CD4-positive, CD25-positive, alpha-beta regulatory T cell (primary cell): ENCODE results near the gene SLC25A14. TPM values are rescaled to one million over a fixed set of nuclear protein-coding genes. Genes with fewer than 3 reads are reported as not detected.

Source experiments
- ATAC-seq, 2 donors: fragments of 150-1000 bp; cut with Tn5 transposase; one replicate each; pipeline ENCODE4 v1.10.0; 2021; ENCODE audit warnings: low read depth in 2 of 2, moderate number of reproducible peaks in 2 of 2, moderate library complexity in 1 of 2
- DNase-seq, 3 donors: peaks; one replicate each; pipeline versions ENCODE4 v3.0.0 to v3.0.0-alpha.2; 2012 to 2022; ENCODE audit warnings: mixed read lengths in 1 of 3
- H3K27ac ChIP-seq: one replicate; pipeline ENCODE4 v1.7.0; 2013; ENCODE audit warnings: mild to moderate bottlenecking, low read length; ENCODE audit not compliant: insufficient read depth, poor library complexity, severe bottlenecking
- H3K27me3 ChIP-seq: one replicate; pipeline ENCODE4 v1.7.0; 2013; ENCODE audit warnings: low read length; ENCODE audit not compliant: control insufficient read depth, insufficient read depth
- H3K36me3 ChIP-seq: one replicate; pipeline ENCODE4 v1.7.0; 2013; ENCODE audit warnings: mild to moderate bottlenecking, low read length, moderate library complexity; ENCODE audit not compliant: control insufficient read depth, insufficient read depth
- H3K4me1 ChIP-seq: 2 replicates; pipeline ENCODE4 v1.7.0; 2013; ENCODE audit warnings: mild to moderate bottlenecking, low read length; ENCODE audit not compliant: insufficient read depth, control insufficient read depth, poor library complexity, severe bottlenecking
- H3K4me3 ChIP-seq: one replicate; pipeline ENCODE4 v1.7.0; 2013; ENCODE audit warnings: low read depth, mild to moderate bottlenecking, low read length, moderate library complexity
- H3K9me3 ChIP-seq, 2 experiments: 1 replicate in 1 of 2; 2 replicates in 1 of 2; pipeline ENCODE4 v1.7.0; 2013; ENCODE audit warnings: low read length in 2 of 2, mild to moderate bottlenecking in 1 of 2, moderate library complexity in 1 of 2; ENCODE audit not compliant: control insufficient read depth in 2 of 2
- H3K27ac Mint-ChIP-seq, 3 donors: one replicate each; pipeline ENCODE4 v1.8.0; 2020 to 2022; ENCODE audit warnings: mild to moderate bottlenecking in 3 of 3, mixed read lengths in 3 of 3, moderate library complexity in 2 of 3
- H3K27me3 Mint-ChIP-seq: one replicate; pipeline ENCODE4 v1.8.0; 2022; ENCODE audit warnings: mild to moderate bottlenecking, mixed read lengths
- H3K36me3 Mint-ChIP-seq: one replicate; pipeline ENCODE4 v1.8.0; 2020; ENCODE audit warnings: mixed read lengths
- H3K4me1 Mint-ChIP-seq, 4 donors: one replicate each; pipeline ENCODE4 v1.8.0; 2020 to 2022; ENCODE audit warnings: mixed read lengths in 4 of 4, mild to moderate bottlenecking in 1 of 4
- H3K4me3 Mint-ChIP-seq, 4 donors: one replicate each; pipeline ENCODE4 v1.8.0; 2020 to 2022; ENCODE audit warnings: mild to moderate bottlenecking in 4 of 4, mixed read lengths in 4 of 4, moderate library complexity in 3 of 4
- H3K9me3 Mint-ChIP-seq, 7 donors: one replicate each; pipeline ENCODE4 v1.8.0; 2020 to 2022; ENCODE audit warnings: mixed read lengths in 7 of 7, mild to moderate bottlenecking in 3 of 7, moderate library complexity in 2 of 7
- polyA plus RNA-seq, 4 donors: library from polyadenylated mRNA; unstranded; fragments of 300-500 nt; fragmentation: Illumina TruSeq; gene quantifications; one replicate each; pipeline ENCODE4 v1.2.3, GENCODE V29; 2021
- total RNA-seq: library from RNA; stranded (reverse); gene quantifications from one replicate; pipeline ENCODE4 v1.2.3, GENCODE V29; 2022

SLC25A14 gene
- total and polyA plus RNA-seq, 5 donors from 2014 or later, result 7.6 to 14.9 (median 8.7) TPM

DNA sequence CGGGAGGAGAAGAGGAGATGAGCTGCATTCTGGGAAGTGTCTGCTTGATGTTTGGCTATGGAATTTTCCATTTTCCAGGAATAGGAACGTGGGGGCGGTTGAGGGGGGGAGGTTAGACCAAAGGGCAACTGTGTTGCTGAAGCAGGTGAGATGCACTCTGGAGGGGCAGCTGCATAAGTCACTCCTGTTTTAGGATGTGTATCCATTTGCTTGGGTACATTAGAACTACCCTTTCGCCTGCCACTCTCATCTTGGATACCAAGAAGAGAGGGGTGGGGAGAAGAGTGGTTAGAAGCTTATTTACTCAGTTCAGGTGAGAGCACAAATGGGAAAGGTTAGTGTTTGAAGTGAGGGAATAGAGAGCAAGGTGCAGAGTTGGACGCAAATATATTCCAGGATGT, 46.7 kb downstream of the SLC25A14 start:
- no peaks in the 10 kb centered on the region for H3K4me1 Mint-ChIP-seq
- no peak overlapping the region for H3K4me3 ChIP-seq

DNA sequence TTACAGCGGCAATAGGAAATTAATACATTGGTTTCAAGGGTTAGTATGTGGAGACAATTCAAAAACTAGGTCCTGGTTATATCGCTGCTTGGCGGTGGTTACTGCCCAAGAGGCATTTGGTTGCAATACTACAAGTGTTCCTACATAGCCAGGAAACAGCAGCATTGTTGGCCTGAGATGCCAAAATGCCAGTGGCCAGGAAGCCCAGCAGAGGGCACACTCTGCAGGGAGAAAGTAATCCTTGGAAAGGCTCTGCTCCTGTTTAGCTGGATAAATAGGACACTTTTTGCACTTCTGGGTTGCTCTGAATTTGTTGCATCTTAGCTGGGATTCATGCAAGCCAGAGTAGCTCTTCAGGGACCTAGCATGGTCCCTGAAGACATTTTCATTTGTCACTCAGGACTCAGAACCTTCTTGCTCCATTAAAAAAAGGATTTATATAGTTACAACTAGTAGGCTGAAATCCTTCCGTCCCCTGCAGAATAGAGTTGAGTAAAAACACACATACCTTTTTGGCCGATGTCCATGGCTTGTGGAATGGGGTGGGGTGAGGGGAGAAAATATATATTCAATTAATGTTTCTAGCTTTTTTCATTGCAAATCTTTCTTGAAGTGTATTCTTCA, 53.8 kb downstream of the SLC25A14 start:
- ATAC-seq, result no peak
- H3K4me1 Mint-ChIP-seq, result no peaks in the 10 kb centered on the region

More for the DNA sequence above, 46.7 kb downstream of the SLC25A14 start:
- H3K36me3 Mint-ChIP-seq, result no peaks in the 10 kb centered on the region
- H3K4me1 ChIP-seq, result no peaks in the 10 kb centered on the region
- DNase-seq, result no peak
- no peaks in the 10 kb centered on the region for H3K27me3 ChIP-seq
- H3K4me3 Mint-ChIP-seq, result no peak overlapping the region
- no peaks in the 10 kb centered on the region for H3K36me3 ChIP-seq
- H3K9me3 ChIP-seq, result no peaks in the 10 kb centered on the region
- peaks cover 9% of the 10 kb centered on the region for H3K27me3 Mint-ChIP-seq
- H3K9me3 Mint-ChIP-seq, result peaks cover 0 to 3% (median 0%) of the 10 kb centered on the region in 7 donors
- ATAC-seq, result no peak
- no peak overlapping the region for H3K27ac Mint-ChIP-seq
- H3K27ac ChIP-seq, result no peak overlapping the region

DNA sequence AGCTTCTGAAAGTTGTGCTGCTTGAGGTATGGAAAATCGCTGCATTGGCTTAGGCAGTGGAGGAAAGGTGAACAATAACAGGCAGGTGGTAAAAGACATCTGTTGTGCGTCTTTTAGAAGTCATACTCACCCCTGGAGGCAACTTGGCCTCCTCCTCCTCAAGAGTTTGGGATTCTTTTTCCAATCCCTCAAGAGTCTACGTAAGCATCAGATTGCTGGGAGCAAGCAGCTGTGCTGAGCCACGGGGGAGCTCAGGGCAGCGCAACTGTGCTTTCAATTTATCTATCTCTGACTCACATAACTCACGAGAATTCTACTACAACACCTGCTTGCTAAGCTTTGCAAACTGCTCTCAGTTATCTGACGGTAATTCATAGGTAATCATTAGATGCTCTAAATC, 55.6 kb downstream of the SLC25A14 start:
- H3K27me3 ChIP-seq, result peaks cover 7% of the 10 kb centered on the region
- Mint-ChIP-seq H3K4me3 (no peak overlapping the region), H3K27me3 (peaks cover 16% of the 10 kb centered on the region), H3K27ac (no peak overlapping the region), H3K36me3 (no peaks in the 10 kb centered on the region), H3K4me1 (no peaks in the 10 kb centered on the region), H3K9me3 (peaks cover 0 to 2% (median 0%) of the 10 kb centered on the region in 7 donors)
- no peak for DNase-seq
- H3K9me3 ChIP-seq, result no peaks in the 10 kb centered on the region
- no peaks in the 10 kb centered on the region for H3K4me1 ChIP-seq
- no peaks in the 10 kb centered on the region for H3K36me3 ChIP-seq
- ATAC-seq, result no peak
- H3K4me3 ChIP-seq, result no peak overlapping the region
- no peak overlapping the region for H3K27ac ChIP-seq

More for the DNA sequence above, 53.8 kb downstream of the SLC25A14 start:
- peaks cover 7% of the 10 kb centered on the region for H3K27me3 ChIP-seq
- H3K27ac ChIP-seq, result no peak overlapping the region
- H3K36me3 ChIP-seq, result no peaks in the 10 kb centered on the region
- DNase-seq, result no peak
- peaks cover 0 to 2% (median 0%) of the 10 kb centered on the region in 7 donors for H3K9me3 Mint-ChIP-seq
- no peak overlapping the region for H3K4me3 ChIP-seq
- H3K27ac Mint-ChIP-seq, result no peak overlapping the region
- H3K36me3 Mint-ChIP-seq, result no peaks in the 10 kb centered on the region
- peaks cover 21% of the 10 kb centered on the region for H3K27me3 Mint-ChIP-seq
- no peaks in the 10 kb centered on the region for H3K4me1 ChIP-seq
- H3K4me3 Mint-ChIP-seq, result no peak overlapping the region
- H3K9me3 ChIP-seq, result no peaks in the 10 kb centered on the region

- no peaks in the 10 kb centered on the region for H3K9me3 ChIP-seq
- peak within 1 kb of the TSS; percentile 91 to 95 (median 92) for H3K27ac Mint-ChIP-seq
- ATAC-seq (peak; percentile 79 to 88), DNase-seq (peak; percentile 72 to 82 (median 73))
- peaks cover 5% of the 10 kb centered on the region for H3K4me1 ChIP-seq
- peak within 1 kb of the TSS; percentile 86 to 96 (median 91) for H3K4me3 Mint-ChIP-seq
- peaks cover 0 to 33% (median 11%) of the 10 kb centered on the region in 4 donors for H3K4me1 Mint-ChIP-seq
- H3K36me3 Mint-ChIP-seq, result peaks cover 3% of the 10 kb centered on the region
- H3K27me3 Mint-ChIP-seq, result no peaks in the 10 kb centered on the region
- peaks cover 3% of the 10 kb centered on the region for H3K27me3 ChIP-seq
- H3K27ac ChIP-seq, result peak within 1 kb of the TSS; percentile 69
- no peaks in the 10 kb centered on the region for H3K9me3 Mint-ChIP-seq
- peak within 1 kb of the TSS; percentile 97 for H3K4me3 ChIP-seq
- peaks cover 8% of the 10 kb centered on the region for H3K36me3 ChIP-seq
Observed at GRCh38 chrX:130401415-130402207, 61.9 kb downstream of the SLC25A14 start, which contains the start of gene RBMX2. Gene RBMX2, plus strand, starts transcription at chrX:130401987. Its CDS starts 46 bp downstream, at chrX:130402033.

DNA sequence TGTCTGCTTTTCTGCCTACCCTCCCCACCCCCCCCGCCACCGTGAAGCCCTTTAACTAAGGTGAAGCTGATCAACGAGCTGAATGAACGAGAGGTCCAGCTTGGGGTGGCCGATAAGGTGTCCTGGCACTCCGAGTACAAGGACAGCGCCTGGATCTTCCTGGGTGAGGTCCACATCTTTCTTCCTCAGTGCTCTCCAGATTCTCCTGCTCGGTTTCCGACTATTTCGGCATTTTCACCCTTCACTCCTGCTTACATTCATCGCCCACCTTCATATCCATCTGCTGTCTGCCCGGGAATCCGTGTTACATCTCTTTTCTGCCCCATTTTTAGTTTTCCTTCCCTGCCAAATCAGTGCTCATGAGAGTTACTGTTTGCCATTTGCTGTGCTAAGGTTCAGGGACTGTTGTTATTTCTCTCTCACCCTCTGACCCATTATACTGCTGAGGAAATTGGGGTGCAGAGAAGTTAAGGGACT, 62.5 kb downstream of the SLC25A14 start:
- H3K27ac Mint-ChIP-seq, result peak overlapping the region; percentile 26 to 95 (median 92)
- H3K36me3 Mint-ChIP-seq, result peaks cover 3% of the 10 kb centered on the region
- peaks cover 0 to 35% (median 11%) of the 10 kb centered on the region in 4 donors for H3K4me1 Mint-ChIP-seq
- ATAC-seq (no peak), DNase-seq (peak in 2 of 3 donors; percentile 2 to 4)
- H3K27ac ChIP-seq, result peak overlapping the region; percentile 69
- no peaks in the 10 kb centered on the region for H3K27me3 Mint-ChIP-seq
- no peaks in the 10 kb centered on the region for H3K9me3 Mint-ChIP-seq
- H3K4me3 Mint-ChIP-seq, result peak overlapping the region; percentile 86 to 96 (median 91)
- H3K27me3 ChIP-seq, result peaks cover 2% of the 10 kb centered on the region
- H3K4me3 ChIP-seq, result peak overlapping the region; percentile 82
- H3K36me3 ChIP-seq, result peaks cover 8% of the 10 kb centered on the region
- H3K9me3 ChIP-seq, result no peaks in the 10 kb centered on the region
- H3K4me1 ChIP-seq, result peaks cover 5% of the 10 kb centered on the region

- Mint-ChIP-seq H3K27ac (no peak overlapping the region), H3K36me3 (peaks cover 16% of the 10 kb centered on the region), H3K4me3 (no peak overlapping the region), H3K4me1 (peaks cover 0 to 2% (median 0%) of the 10 kb centered on the region in 4 donors), H3K9me3 (no peaks in the 10 kb centered on the region), H3K27me3 (no peaks in the 10 kb centered on the region)
- no peak overlapping the region for H3K4me3 ChIP-seq
- H3K9me3 ChIP-seq, result no peaks in the 10 kb centered on the region
- no peaks in the 10 kb centered on the region for H3K4me1 ChIP-seq
- ATAC-seq (no peak), DNase-seq (no peak)
- no peaks in the 10 kb centered on the region for H3K27me3 ChIP-seq
- H3K27ac ChIP-seq, result no peak overlapping the region
- H3K36me3 ChIP-seq, result peaks cover 26% of the 10 kb centered on the region
Observed at GRCh38 chrX:130413415-130413814, 73.7 kb downstream of the SLC25A14 start.

GRCh38 chrX:130414800-130415199, 75.1 kb downstream of the SLC25A14 start:
- H3K9me3 Mint-ChIP-seq, result no peaks in the 10 kb centered on the region
- Histone ChIP-seq H3K9me3 (no peaks in the 10 kb centered on the region), H3K4me3 (no peak overlapping the region), H3K27ac (no peak overlapping the region), H3K36me3 (peaks cover 19% of the 10 kb centered on the region), H3K4me1 (no peaks in the 10 kb centered on the region), H3K27me3 (no peaks in the 10 kb centered on the region)
- ATAC-seq, result no peak
- H3K27me3 Mint-ChIP-seq, result no peaks in the 10 kb centered on the region
- no peak overlapping the region for H3K4me3 Mint-ChIP-seq
- no peak overlapping the region for H3K27ac Mint-ChIP-seq
- DNase-seq, result no peak
- H3K4me1 Mint-ChIP-seq, result peaks cover 0 to 2% (median 0%) of the 10 kb centered on the region in 4 donors
- H3K36me3 Mint-ChIP-seq, result peaks cover 9% of the 10 kb centered on the region
